Ovary (tissue), 9 donors: ENCODE data around the gene PTRH2. TPM values are rescaled to one million over a fixed set of nuclear protein-coding genes. Genes with fewer than 3 reads are reported as not detected.

Source experiments
- DNase-seq, 5 donors: peaks; one replicate each; pipeline ENCODE4 v3.0.0-alpha.2; 2019 to 2020
- H3K27ac ChIP-seq, 2 donors: fragments of 200-600 bp; one replicate each; pipeline versions ENCODE4 v1.5.1 to v1.8.0; 2019 to 2022
- H3K27me3 ChIP-seq: fragments of 200-600 bp; one replicate; pipeline ENCODE4 v1.8.0; 2022
- H3K36me3 ChIP-seq: fragments of 200-600 bp; sonication (generic); one replicate; pipeline ENCODE4 v1.5.1; 2019
- H3K4me1 ChIP-seq: one replicate; pipeline ENCODE4 v1.8.1; 2013; ENCODE audit warnings: mild to moderate bottlenecking, moderate library complexity; ENCODE audit not compliant: insufficient read depth
- H3K4me3 ChIP-seq: fragments of 200-600 bp; sonication (generic); one replicate; pipeline ENCODE4 v1.5.1; 2017
- H3K9me3 ChIP-seq, 2 donors: fragments of 200-600 bp in 1 of 2; sonication (generic) in 1 of 2; one replicate each; pipeline versions ENCODE4 v1.5.1 to v1.8.1; 2013 to 2019; ENCODE audit warnings: mild to moderate bottlenecking in 1 of 2, moderate library complexity in 1 of 2
- CTCF ChIP-seq, 3 donors: fragments of 450-650 bp in 2 of 3; fragments of 200-600 bp in 1 of 3; IDR thresholded peaks; one replicate each; pipeline versions ENCODE4 v1.5.1 to v1.8.0; 2016 to 2022; ENCODE audit warnings: antibody characterized with exemption in 3 of 3, mild to moderate bottlenecking in 1 of 3
- EP300 ChIP-seq: sonication (generic); formaldehyde crosslinking; IDR thresholded peaks from one replicate; pipeline ENCODE4 v1.6.1; 2017; ENCODE audit warnings: antibody characterized with exemption
- POLR2A ChIP-seq: fragments of 450-650 bp; IDR thresholded peaks from one replicate; pipeline ENCODE4 v1.6.1; 2017; ENCODE audit warnings: antibody characterized with exemption, mild to moderate bottlenecking, moderate library complexity
- WGBS, 3 donors: extraction: QIAGEN DNeasy Blood & Tissue Kit in 1 of 3; methylation state at CpG; one replicate each; pipeline versions ENCODE4 v1.1.5 to v1.1.7; 2013 to 2017; 5-methylcytosine and 5-hydroxymethylcytosine counted together
- intact Hi-C, 4 donors: fragments of 100-400 bp; cut with DNase I; formaldehyde crosslinking; loops; one replicate each; pipeline versions ENCODE4 v1.11.0 to v1.15.1; 2022 to 2023
- polyA plus RNA-seq, 2 donors: library from polyadenylated mRNA; stranded (reverse); fragments of 200-250 nt in 1 of 2; fragments of 350-450 nt in 1 of 2; fragmentation: Illumina TruSeq in 1 of 2; extraction: RNeasy Lipid Tissue Mini Kit (QIAGEN cat#74804) in 1 of 2; gene quantifications; one replicate each; pipeline ENCODE4 v1.2.3, GENCODE V29; 2013 to 2014
- total RNA-seq, 7 donors: library from RNA; depleted of rRNA in 2 of 7; stranded (reverse); fragments of >200 nt in 2 of 7; fragmentation: NEBNext Ultra II Directional in 3 of 7; extraction: Animal tissue kit (Norgen Biotek cat#: 25700) in 3 of 7; gene quantifications; one replicate each; pipeline versions ENCODE4 v1.1.0 to v1.2.4, GENCODE V29; 2016 to 2023
- donor health status: DM: no; HTN: no; CAD: no; lungs with moderate emphysema.
- donor health status: DM: no; HTN: no; CAD: no.
- donor health status: Bipolar disorder and iron deficiency.
- donor health status: DM: yes; HTN: yes; CAD: no.
- donor health status: DM: no; HTN: no; CAD: no.
- donor health status: DM: yes; HTN: yes; CAD: no.

The PTRH2 gene
- total and polyA plus RNA-seq, 9 donors = 11.9 to 28.2 (median 20.0) TPM

- Histone ChIP-seq H3K4me1 (no peaks in the 10 kb centered on the region), H3K4me3 (no peak overlapping the region), H3K27me3 (no peaks in the 10 kb centered on the region), H3K36me3 (no peaks in the 10 kb centered on the region), H3K9me3 (no peaks in the 10 kb centered on the region), H3K27ac (no peak overlapping the region)
- no peak for DNase-seq
- WGBS, 3 donors = 90 to 93% (median 92%) methylated on average over 3 of the region's 3 CpGs
- intact Hi-C loops = no loop called here
- TF ChIP-seq POLR2A (no peak), EP300 (no peak)
Observed at GRCh38 chr17:59737324-59737723, 30.1 kb upstream of the PTRH2 start.

DNA sequence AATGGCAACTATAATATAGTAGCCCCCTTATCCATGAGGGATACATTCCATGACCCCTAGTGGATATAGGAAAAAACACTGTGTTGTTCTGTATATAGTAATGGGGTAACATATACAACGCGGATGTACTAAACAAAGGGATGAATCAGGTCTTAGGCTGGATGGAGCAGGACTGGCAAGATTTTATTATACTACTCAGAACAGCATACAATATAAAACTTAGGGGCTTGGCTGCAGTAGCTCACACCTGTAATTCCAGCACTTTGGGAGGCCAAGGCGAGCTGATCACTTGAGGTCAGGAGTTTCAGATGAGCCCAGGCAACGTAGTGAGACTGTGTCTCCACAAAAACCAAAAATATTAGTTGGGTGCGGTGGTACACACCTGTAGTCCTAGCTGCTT lies 27.0 kb upstream of the PTRH2 start:
- TF ChIP-seq EP300 (no peak), CTCF (IDR thresholded peaks at IDR 0.05) (no peak), POLR2A (no peak)
- Histone ChIP-seq H3K4me3 (no peak overlapping the region), H3K4me1 (no peaks in the 10 kb centered on the region), H3K36me3 (no peaks in the 10 kb centered on the region), H3K27me3 (no peaks in the 10 kb centered on the region), H3K9me3 (no peaks in the 10 kb centered on the region), H3K27ac (no peak overlapping the region)
- 96 to 99% (median 98%) methylated on average over 5 of the region's 5 CpGs for WGBS, 3 donors
- no peak for DNase-seq
- intact Hi-C loops = no loop called here

- no peak for DNase-seq
- H3K4me3 ChIP-seq = no peak overlapping the region
- no peaks in the 10 kb centered on the region for H3K9me3 ChIP-seq
- no peaks in the 10 kb centered on the region for H3K27me3 ChIP-seq
- no peaks in the 10 kb centered on the region for H3K36me3 ChIP-seq
- no peaks in the 10 kb centered on the region for H3K4me1 ChIP-seq
- TF ChIP-seq EP300 (no peak), CTCF (IDR thresholded peaks at IDR 0.05) (no peak), POLR2A (no peak)
- no peak overlapping the region for H3K27ac ChIP-seq
- WGBS, 3 donors = 96 to 97% (median 96%) methylated on average over 2 of the region's 2 CpGs
- intact Hi-C loops = no loop called here
Observed at GRCh38 chr17:59733697-59734096, 26.5 kb upstream of the PTRH2 start.

DNA sequence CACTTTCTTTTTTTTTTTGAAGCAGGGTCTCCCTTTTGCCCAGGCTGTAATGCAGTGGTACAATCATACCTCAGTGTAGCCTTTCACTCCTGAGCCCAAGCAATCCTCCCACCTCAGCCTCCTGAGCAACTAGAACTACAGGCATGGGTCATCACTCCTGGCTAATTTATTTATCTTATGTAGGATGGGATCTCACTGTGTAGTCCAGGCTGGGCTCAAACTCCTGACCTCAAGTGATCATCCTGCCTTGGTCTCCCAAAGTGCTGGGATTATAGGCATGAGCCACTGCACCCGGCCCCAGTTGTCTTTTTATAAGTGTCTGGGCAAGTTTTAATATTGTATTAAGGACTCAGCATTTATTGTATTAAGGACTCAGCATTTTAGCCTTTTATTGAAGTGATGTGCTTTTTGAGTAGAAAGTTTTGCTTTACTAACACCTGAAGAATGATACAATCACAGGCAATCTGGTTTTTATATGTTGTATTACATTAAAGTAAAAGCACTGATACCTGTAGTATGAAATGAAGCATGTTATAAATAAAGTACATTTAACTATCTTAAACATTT lies 23.1 kb upstream of the PTRH2 start:
- TF ChIP-seq EP300 = no peak
- TF ChIP-seq POLR2A = no peak
- TF ChIP-seq CTCF (IDR thresholded peaks at IDR 0.05) = no peak
- H3K9me3 ChIP-seq = no peaks in the 10 kb centered on the region
- no peak overlapping the region for H3K27ac ChIP-seq
- no peak for DNase-seq
- H3K27me3 ChIP-seq = no peaks in the 10 kb centered on the region
- 86 to 91% (median 89%) methylated on average over 1 of the region's 1 CpG for WGBS, 3 donors
- H3K36me3 ChIP-seq = no peaks in the 10 kb centered on the region
- intact Hi-C loops = no loop called here
- no peaks in the 10 kb centered on the region for H3K4me1 ChIP-seq
- no peak overlapping the region for H3K4me3 ChIP-seq

DNA sequence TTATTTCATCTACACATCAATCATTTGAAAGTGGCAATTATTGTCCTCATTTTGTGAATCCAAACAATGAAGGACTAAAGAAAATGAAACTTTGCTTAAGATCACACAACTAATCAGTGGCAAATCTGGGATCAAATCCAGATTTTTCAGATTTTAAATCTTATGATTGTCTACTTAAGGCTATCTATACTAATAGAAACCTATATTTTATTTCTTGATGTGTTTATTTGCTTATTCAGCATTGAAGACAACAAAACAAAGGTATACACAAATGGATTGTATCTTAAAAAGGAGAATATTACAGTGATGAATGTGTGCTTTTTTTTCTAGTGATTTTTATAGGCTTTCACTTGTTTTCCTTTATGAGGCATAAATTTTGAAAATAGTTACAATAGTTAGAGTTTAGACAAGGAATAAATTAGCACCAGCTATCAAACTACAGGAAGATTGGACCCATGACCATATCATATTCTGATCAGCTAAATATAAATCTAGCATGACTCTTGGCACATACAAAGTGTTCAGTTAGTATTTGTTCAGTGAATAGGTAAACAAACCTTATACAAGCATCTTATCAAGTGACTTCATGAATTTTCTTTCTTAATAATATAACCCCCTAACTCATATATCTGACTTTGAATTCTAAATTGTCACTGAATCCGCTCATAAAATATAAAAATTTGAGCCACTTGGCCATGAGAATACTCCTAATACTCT lies 20.7 kb upstream of the PTRH2 start:
- Histone ChIP-seq H3K9me3 (no peaks in the 10 kb centered on the region), H3K27me3 (no peaks in the 10 kb centered on the region), H3K36me3 (no peaks in the 10 kb centered on the region), H3K4me3 (no peak overlapping the region), H3K4me1 (peaks cover 2% of the 10 kb centered on the region), H3K27ac (no peak overlapping the region)
- no peak for TF ChIP-seq EP300
- no peak for TF ChIP-seq POLR2A
- 95 to 96% (median 96%) methylated on average over 1 of the region's 1 CpG for WGBS, 3 donors
- intact Hi-C loops = no loop called here
- no peak for DNase-seq
